Aorta (tissue), 5 donors: ENCODE measurements around the gene FRY. TPM values are rescaled to one million over a fixed set of nuclear protein-coding genes. Genes with fewer than 3 reads are reported as not detected.

ENCODE experiments used
- ATAC-seq: fragments of 200-7000 bp; cut with Tn5 transposase; one replicate; pipeline ENCODE4 v1.9.1; 2022; ENCODE audit warnings: moderate library complexity; ENCODE audit not compliant: low FRiP score
- DNase-seq, 2 donors: peaks; one replicate each; pipeline ENCODE4 v3.0.0-alpha.2; 2020
- H3K27ac ChIP-seq, 2 donors: one replicate each; pipeline ENCODE4 v1.5.1; 2013; ENCODE audit warnings: low read length in 2 of 2, mild to moderate bottlenecking in 2 of 2, moderate library complexity in 2 of 2, control low read depth in 1 of 2, inconsistent platforms in 1 of 2, low read depth in 1 of 2
- H3K27me3 ChIP-seq, 2 donors: one replicate each; pipeline ENCODE4 v1.6.1; 2013; ENCODE audit warnings: control low read depth in 1 of 2, low read length in 1 of 2, mild to moderate bottlenecking in 1 of 2, moderate library complexity in 1 of 2; ENCODE audit not compliant: insufficient read depth in 2 of 2, control insufficient read depth in 1 of 2
- H3K36me3 ChIP-seq, 2 donors: one replicate each; pipeline ENCODE4 v1.6.1; 2013; ENCODE audit warnings: control low read depth in 1 of 2, low read length in 1 of 2, mild to moderate bottlenecking in 1 of 2; ENCODE audit not compliant: insufficient read depth in 2 of 2, control insufficient read depth in 1 of 2
- H3K4me1 ChIP-seq, 2 donors: one replicate each; pipeline ENCODE4 v1.6.1; 2013; ENCODE audit warnings: low read length in 2 of 2, control low read depth in 1 of 2, mild to moderate bottlenecking in 1 of 2, moderate library complexity in 1 of 2; ENCODE audit not compliant: insufficient read depth in 2 of 2, control insufficient read depth in 1 of 2
- H3K4me3 ChIP-seq, 2 donors: one replicate each; pipeline ENCODE4 v1.5.1; 2013; ENCODE audit warnings: low read length in 2 of 2, control low read depth in 1 of 2, mild to moderate bottlenecking in 1 of 2
- H3K9me3 ChIP-seq: one replicate; pipeline ENCODE4 v1.6.1; 2013; ENCODE audit warnings: mild to moderate bottlenecking, low read length; ENCODE audit not compliant: control insufficient read depth
- WGBS, 2 donors: extraction: QIAGEN DNeasy Blood & Tissue Kit; methylation state at CpG; one replicate each; pipeline ENCODE4 v1.1.7; 2013; 5-methylcytosine and 5-hydroxymethylcytosine counted together
- intact Hi-C, 2 donors: fragments of 100-400 bp; cut with DNase I; formaldehyde crosslinking; loops; one replicate each; pipeline versions ENCODE4 v1.14.2 to v1.15.0; 2022
- polyA plus RNA-seq, 2 donors: library from polyadenylated mRNA; stranded (reverse); fragments of 200-250 nt; gene quantifications; one replicate each; pipeline ENCODE4 v1.2.3, GENCODE V29; 2013
- total RNA-seq, 2 donors: library from RNA; stranded (reverse); fragmentation: NEBNext Ultra II Directional; extraction: Animal tissue kit (Norgen Biotek cat#: 25700); gene quantifications; one replicate each; pipeline ENCODE4 v1.2.1, GENCODE V29; 2021
- donor health status: healthy with polysubstance abuse.
- donor health status: Bipolar disorder and iron deficiency.
- donor health status: DM: no; HTN: no; CAD: no.
- donor health status: DM: no; HTN: no; CAD: no.
- donor health status: DM: yes; HTN: yes; CAD: no.

FRY gene
- total and polyA plus RNA-seq, 4 donors = 24.8 to 328 (median 95.0) TPM

GRCh38 chr13:32009362-32009761 is 22.2 kb upstream of the FRY start:
- intact Hi-C loops = no loop called here
- Histone ChIP-seq H3K4me1 (peaks cover 0 to 8% of the 10 kb centered on the region in 2 donors), H3K4me3 (no peak overlapping the region), H3K9me3 (no peaks in the 10 kb centered on the region), H3K36me3 (no peaks in the 10 kb centered on the region), H3K27ac (no peak overlapping the region), H3K27me3 (no peaks in the 10 kb centered on the region)
- ATAC-seq = no peak
- DNase-seq = no peak
- 85 to 89% methylated on average over 5 of the region's 5 CpGs for whole genome bisulfite sequencing, 2 donors

GRCh38 chr13:32010136-32010535 is 21.4 kb upstream of the FRY start:
- Histone ChIP-seq H3K36me3 (no peaks in the 10 kb centered on the region), H3K27me3 (no peaks in the 10 kb centered on the region), H3K27ac (no peak overlapping the region), H3K9me3 (no peaks in the 10 kb centered on the region), H3K4me1 (peaks cover 0 to 5% of the 10 kb centered on the region in 2 donors), H3K4me3 (no peak overlapping the region)
- DNase-seq (no peak), ATAC-seq (no peak)
- intact Hi-C loops = no loop called here
- 12 to 17% methylated on average over 3 of the region's 3 CpGs for WGBS, 2 donors

GRCh38 chr13:32011971-32012370 is 19.6 kb upstream of the FRY start:
- Histone ChIP-seq H3K9me3 (no peaks in the 10 kb centered on the region), H3K4me1 (peaks cover 2 to 5% of the 10 kb centered on the region in 2 donors), H3K4me3 (no peak overlapping the region), H3K27ac (no peak overlapping the region), H3K27me3 (no peaks in the 10 kb centered on the region), H3K36me3 (no peaks in the 10 kb centered on the region)
- DNase-seq = no peak
- intact Hi-C loops = no loop called here
- ATAC-seq = no peak

DNA sequence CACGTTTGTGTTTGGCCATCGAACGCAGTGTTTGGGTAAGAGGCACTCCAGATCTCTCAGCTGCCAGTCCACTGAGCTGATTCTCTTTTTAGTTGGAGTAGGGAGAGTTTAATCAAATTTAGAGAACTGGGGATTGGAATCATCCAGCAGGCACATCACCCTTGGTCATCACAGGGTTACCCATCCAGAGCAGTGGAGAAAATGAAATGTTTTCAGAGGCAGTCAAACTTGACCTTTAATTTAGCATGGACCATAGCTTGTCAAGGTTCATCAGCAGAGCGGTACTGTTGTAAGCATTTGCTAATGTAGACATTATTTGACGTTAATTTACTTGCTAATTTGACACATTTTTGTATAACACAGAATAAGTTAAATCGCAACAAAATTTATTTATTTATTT is 18.4 kb upstream of the FRY start:
- no peak for ATAC-seq
- intact Hi-C loops = no loop called here
- DNase-seq = no peak
- Histone ChIP-seq H3K4me1 (peaks cover 2 to 5% of the 10 kb centered on the region in 2 donors), H3K27me3 (no peaks in the 10 kb centered on the region), H3K27ac (no peak overlapping the region), H3K4me3 (no peak overlapping the region), H3K9me3 (no peaks in the 10 kb centered on the region), H3K36me3 (no peaks in the 10 kb centered on the region)
- WGBS, 2 donors = 93 to 96% methylated on average over 6 of the region's 6 CpGs

DNA sequence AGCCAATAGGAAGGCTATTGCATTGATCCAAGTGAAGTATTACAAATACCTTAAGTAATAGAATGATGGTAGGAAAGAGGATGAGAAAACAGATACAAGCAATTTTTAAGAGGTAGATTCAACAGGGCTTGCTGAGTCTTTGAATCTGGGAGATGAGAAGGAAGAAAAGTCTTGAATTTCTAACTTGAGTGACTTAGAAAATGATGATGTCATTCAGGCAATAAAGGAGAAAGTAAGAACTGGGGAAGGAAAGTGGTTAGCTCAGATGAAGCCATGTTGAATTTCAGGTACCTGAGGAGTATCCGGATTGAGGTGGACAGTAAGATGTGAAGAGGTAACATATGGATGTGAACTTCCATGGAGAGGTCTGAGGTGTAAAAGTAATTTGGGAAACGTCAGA is 15.5 kb upstream of the FRY start:
- H3K27ac ChIP-seq = no peak overlapping the region
- peaks cover 0 to 2% of the 10 kb centered on the region in 2 donors for H3K4me1 ChIP-seq
- no peak overlapping the region for H3K4me3 ChIP-seq
- no peak for ATAC-seq
- 93% methylated on average over 2 of the region's 2 CpGs for WGBS, 2 donors
- no peaks in the 10 kb centered on the region for H3K27me3 ChIP-seq
- intact Hi-C loops = loop anchor here (5.0 kb wide), 2 partner anchors 104 to 296 kb away; no protein-coding TSS in a partner anchor
- no peaks in the 10 kb centered on the region for H3K36me3 ChIP-seq
- no peaks in the 10 kb centered on the region for H3K9me3 ChIP-seq
- DNase-seq = no peak

DNA sequence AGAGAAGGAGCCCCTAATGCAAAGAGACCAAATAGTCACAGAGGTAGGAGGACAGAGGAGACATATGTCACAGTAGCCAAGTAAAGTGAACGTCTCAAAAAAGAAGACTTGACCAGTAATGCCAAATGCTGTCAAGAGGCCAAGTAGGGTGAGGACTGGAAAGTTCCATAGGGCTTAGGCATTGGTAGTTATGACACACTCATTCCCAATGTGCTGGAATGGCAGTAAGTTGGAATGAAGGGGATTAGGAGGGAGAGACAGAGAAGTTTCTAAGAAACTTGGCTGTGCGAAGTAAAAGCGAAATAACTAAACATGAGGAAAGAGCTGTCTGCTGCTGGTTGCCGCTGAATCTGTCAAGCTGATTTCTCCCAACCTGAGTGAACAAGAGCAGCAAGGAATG is 14.9 kb upstream of the FRY start:
- H3K4me3 ChIP-seq = no peak overlapping the region
- intact Hi-C loops = loop anchor here (5.0 kb wide), 2 partner anchors 104 to 296 kb away; no protein-coding TSS in a partner anchor
- H3K9me3 ChIP-seq = no peaks in the 10 kb centered on the region
- H3K27ac ChIP-seq = no peak overlapping the region
- H3K4me1 ChIP-seq = peaks cover 0 to 2% of the 10 kb centered on the region in 2 donors
- DNase-seq (no peak), ATAC-seq (no peak)
- WGBS, 2 donors = 50 to 57% methylated on average over 4 of the region's 4 CpGs
- no peaks in the 10 kb centered on the region for H3K36me3 ChIP-seq
- H3K27me3 ChIP-seq = no peaks in the 10 kb centered on the region

DNA sequence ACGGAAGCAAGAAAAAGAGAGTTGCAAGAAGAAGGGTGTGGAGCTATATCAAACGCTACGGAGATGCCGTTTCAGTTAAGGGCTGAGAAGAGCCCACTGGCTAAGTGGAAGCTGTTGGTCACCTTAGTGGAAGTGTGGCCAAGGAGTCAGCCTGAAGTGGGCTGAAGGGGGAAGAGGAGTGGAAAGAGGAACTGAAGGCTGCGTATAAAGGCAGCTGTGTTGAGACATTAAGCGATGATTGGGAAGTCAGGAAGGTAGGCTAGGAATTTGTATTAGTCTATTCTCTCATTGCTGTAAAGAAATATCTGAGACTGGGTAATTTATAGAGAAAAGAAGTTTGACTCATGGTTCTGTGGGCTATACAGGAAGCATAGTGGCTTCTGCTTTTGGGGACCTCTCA is 14.1 kb upstream of the FRY start:
- H3K4me3 ChIP-seq = no peak overlapping the region
- H3K36me3 ChIP-seq = no peaks in the 10 kb centered on the region
- H3K4me1 ChIP-seq = peaks cover 0 to 2% of the 10 kb centered on the region in 2 donors
- no peak for ATAC-seq
- WGBS, 2 donors = 93 to 95% methylated on average over 6 of the region's 6 CpGs
- H3K9me3 ChIP-seq = no peaks in the 10 kb centered on the region
- H3K27me3 ChIP-seq = no peaks in the 10 kb centered on the region
- no peak overlapping the region for H3K27ac ChIP-seq
- intact Hi-C loops = loop anchor here (5.0 kb wide), 2 partner anchors 105 to 295 kb away; no protein-coding TSS in a partner anchor
- no peak for DNase-seq

DNA sequence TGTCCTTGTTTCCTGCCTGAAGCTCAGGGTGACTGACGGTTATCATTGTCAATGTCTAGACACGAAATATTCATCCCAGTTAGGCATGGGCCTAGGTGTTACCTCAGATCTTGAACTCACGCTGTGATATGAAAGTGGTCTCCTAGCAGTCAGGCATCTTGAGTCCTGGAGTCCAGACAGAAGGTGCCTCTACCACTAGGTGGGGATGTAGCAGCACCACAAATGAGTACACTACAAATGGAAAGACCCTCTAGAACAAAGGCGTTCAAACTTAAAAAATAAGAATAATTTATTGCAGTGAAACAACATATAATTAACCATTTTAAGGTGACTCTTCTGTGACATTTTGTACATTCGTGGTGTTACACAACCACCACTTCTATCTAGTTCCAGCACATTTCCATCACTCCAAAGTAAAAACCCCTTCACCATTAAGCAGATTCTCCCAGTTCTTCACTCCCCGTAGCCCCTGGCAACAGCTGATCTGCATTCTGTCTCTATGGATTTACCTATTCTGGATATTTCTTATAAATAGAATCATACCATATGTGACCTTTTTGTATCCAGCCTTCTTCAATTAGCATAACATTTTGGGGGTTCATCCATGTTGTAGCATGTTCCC is 11.9 kb upstream of the FRY start:
- intact Hi-C loops = loop anchor here (5.0 to 10.0 kb wide), 4 partner anchors 107 to 293 kb away; no protein-coding TSS in a partner anchor
- Histone ChIP-seq H3K9me3 (no peaks in the 10 kb centered on the region), H3K36me3 (no peaks in the 10 kb centered on the region), H3K27ac (no peak overlapping the region), H3K27me3 (no peaks in the 10 kb centered on the region), H3K4me1 (peaks cover 0 to 2% of the 10 kb centered on the region in 2 donors), H3K4me3 (no peak overlapping the region)
- ATAC-seq = peak; percentile 57
- no peak for DNase-seq
- 35 to 42% methylated on average over 6 of the region's 6 CpGs for WGBS, 2 donors

DNA sequence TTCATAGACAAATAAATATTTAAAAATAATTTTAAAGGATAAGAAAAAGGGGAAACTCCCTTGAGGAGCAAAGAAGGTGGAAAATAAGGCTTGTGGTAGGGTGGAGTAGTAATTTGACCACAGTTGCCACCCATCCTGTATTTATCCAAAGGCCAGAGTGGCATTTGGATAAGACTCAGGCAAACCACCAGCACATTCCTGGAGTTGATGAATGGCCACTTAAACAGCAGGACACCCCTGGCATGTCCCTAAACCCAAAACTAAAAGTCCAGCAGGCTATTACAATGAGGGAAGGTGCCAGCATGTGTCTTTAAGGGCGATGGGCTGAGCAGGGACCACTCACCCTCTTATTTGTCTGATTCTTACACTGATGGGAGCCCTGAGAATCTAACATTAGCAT is 9.8 kb upstream of the FRY start:
- ATAC-seq = no peak
- Histone ChIP-seq H3K4me3 (no peak overlapping the region), H3K27me3 (no peaks in the 10 kb centered on the region), H3K4me1 (no peaks in the 10 kb centered on the region), H3K36me3 (no peaks in the 10 kb centered on the region), H3K27ac (no peak overlapping the region), H3K9me3 (no peaks in the 10 kb centered on the region)
- intact Hi-C loops = loop anchor here in 1 of 2 donors (5.0 to 10.0 kb wide), 2 partner anchors 183 to 281 kb away; no protein-coding TSS in a partner anchor
- 74 to 78% methylated on average over 1 of the region's 1 CpG for WGBS, 2 donors
- no peak for DNase-seq
